Caco-2 (cell line): ENCODE data around the gene ATP10B. TPM values are rescaled to one million over a fixed set of nuclear protein-coding genes. Genes with fewer than 3 reads are reported as not detected.
"Not testable (repeated sequence)": the region's sequence is repeated elsewhere in the genome, so short reads cannot be mapped to it uniquely, and the experiment has no call there.

ENCODE experiments used
- BruUV-seq: library from RNA; stranded (reverse); fragments of 400-500 nt; replicated peaks from 2 replicates; lab custom pipeline; 2021; lab: Mats Ljungman, UMichigan
- CTCF ChIA-PET: fragments of 300-600 bp; sonication (Branson Sonifier 250); formaldehyde crosslinking; loops from one replicate; lab custom pipeline; 2022; ENCODE audit warnings: antibody characterized with exemption; lab: Charles Lee
- POLR2A ChIA-PET: fragments of 300-600 bp; sonication (Branson Sonifier 250); formaldehyde crosslinking; loops from one replicate; lab custom pipeline; 2022; ENCODE audit warnings: antibody characterized with exemption; lab: Charles Lee
- DNase-seq, 2 experiments: peaks; one replicate each; pipeline versions ENCODE4 v3.0.0 to v3.0.0-alpha.2; 2020 to 2022
- H3K27me3 ChIP-seq: replicated peaks from 2 replicates; pipeline ENCODE4 v1.6.0; 2011; ENCODE audit warnings: low read length; ENCODE audit not compliant: control insufficient read depth, insufficient read depth
- H3K36me3 ChIP-seq: 2 replicates; pipeline ENCODE4 v1.5.1; 2011; ENCODE audit warnings: low read length; ENCODE audit not compliant: control insufficient read depth, insufficient read depth
- H3K4me1 ChIP-seq: fragments of 250-450 bp; sonication (Bioruptor Pico); 2 replicates; pipeline ENCODE4 v1.5.1; 2020; ENCODE audit warnings: mild to moderate bottlenecking
- H3K4me3 ChIP-seq: 2 replicates; pipeline ENCODE4 v1.5.1; 2011; ENCODE audit warnings: low read depth, mild to moderate bottlenecking, control low read depth, low read length
- H3K9me3 ChIP-seq: fragments of 250-450 bp; sonication (Bioruptor Pico); 2 replicates; pipeline ENCODE4 v1.5.1; 2020; ENCODE audit warnings: mild to moderate bottlenecking, moderate library complexity
- H3K27ac Mint-ChIP-seq: one replicate; pipeline ENCODE4 v1.8.0; 2022; ENCODE audit warnings: mixed read lengths; ENCODE audit not compliant: unreplicated experiment
- H3K27me3 Mint-ChIP-seq: one replicate; pipeline ENCODE4 v1.8.0; 2022; ENCODE audit warnings: mixed read lengths; ENCODE audit not compliant: insufficient read depth, unreplicated experiment
- H3K36me3 Mint-ChIP-seq: one replicate; pipeline ENCODE4 v1.8.0; 2022; ENCODE audit warnings: mild to moderate bottlenecking, mixed read lengths; ENCODE audit not compliant: insufficient read depth, unreplicated experiment
- H3K4me1 Mint-ChIP-seq: one replicate; pipeline ENCODE4 v1.8.0; 2022; ENCODE audit warnings: low read depth, mixed read lengths; ENCODE audit not compliant: unreplicated experiment
- H3K4me3 Mint-ChIP-seq: one replicate; pipeline ENCODE4 v1.8.0; 2022; ENCODE audit warnings: mild to moderate bottlenecking, moderate library complexity, mixed read lengths; ENCODE audit not compliant: unreplicated experiment
- H3K9me3 Mint-ChIP-seq: one replicate; pipeline ENCODE4 v1.8.0; 2022; ENCODE audit warnings: mixed read lengths; ENCODE audit not compliant: unreplicated experiment
- intact Hi-C: fragments of 100-400 bp; cut with micrococcal nuclease; formaldehyde crosslinking; loops from one replicate; pipeline ENCODE4 v1.10.0; 2022; ENCODE audit not compliant: unreplicated experiment
- total RNA-seq: library from RNA; stranded (reverse); gene quantifications from 2 replicates; pipeline ENCODE4 v1.2.3, GENCODE V29; 2022
- TF ChIP-seq, protein P1 (sequence below), 2 experiments: fragments of 200-600 bp in 1 of 2; IDR thresholded peaks; 1 replicate in 1 of 2; 2 replicates in 1 of 2; pipeline versions ENCODE4 v1.5.1 to v1.8.0; 2011 to 2022; ENCODE audit warnings: antibody characterized with exemption in 1 of 2, control low read depth in 1 of 2, inconsistent platforms in 1 of 2, low read depth in 1 of 2, low read length in 1 of 2, mild to moderate bottlenecking in 1 of 2, moderate library complexity in 1 of 2; ENCODE audit not compliant: insufficient read depth in 1 of 2, severe bottlenecking in 1 of 2, unreplicated experiment in 1 of 2

The ATP10B gene
- total RNA-seq, 1 experiment from 2014 or later, result 0.43 TPM

DNA sequence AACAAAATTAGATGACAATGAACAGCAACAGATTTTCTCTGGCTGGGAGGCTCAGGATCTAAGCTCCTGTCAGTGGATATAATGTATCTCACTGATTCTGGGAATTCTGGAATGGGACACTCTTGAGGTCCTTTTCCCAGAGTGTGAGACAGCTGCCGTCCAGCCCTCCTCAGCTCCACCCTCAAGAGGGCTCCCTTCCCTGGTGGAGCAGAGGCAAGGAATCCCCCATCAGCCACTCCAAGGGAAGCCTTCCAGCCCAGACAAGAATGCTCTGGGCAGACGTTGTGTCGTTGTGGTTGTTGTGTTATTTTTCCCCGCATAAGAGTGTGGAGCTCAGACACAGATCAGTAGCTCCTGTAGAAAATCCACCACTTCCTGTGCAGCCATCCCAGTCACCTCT lies 47.7 kb upstream of the ATP10B start:
- Mint-ChIP-seq H3K36me3 (no peaks in the 10 kb centered on the region), H3K27ac (peak overlapping the region; percentile 68), H3K4me1 (peaks cover 49% of the 10 kb centered on the region), H3K27me3 (no peaks in the 10 kb centered on the region), H3K9me3 (peaks cover 29% of the 10 kb centered on the region), H3K4me3 (no peak overlapping the region)
- DNase-seq, result no peak
- TF ChIP-seq, protein P1, sequence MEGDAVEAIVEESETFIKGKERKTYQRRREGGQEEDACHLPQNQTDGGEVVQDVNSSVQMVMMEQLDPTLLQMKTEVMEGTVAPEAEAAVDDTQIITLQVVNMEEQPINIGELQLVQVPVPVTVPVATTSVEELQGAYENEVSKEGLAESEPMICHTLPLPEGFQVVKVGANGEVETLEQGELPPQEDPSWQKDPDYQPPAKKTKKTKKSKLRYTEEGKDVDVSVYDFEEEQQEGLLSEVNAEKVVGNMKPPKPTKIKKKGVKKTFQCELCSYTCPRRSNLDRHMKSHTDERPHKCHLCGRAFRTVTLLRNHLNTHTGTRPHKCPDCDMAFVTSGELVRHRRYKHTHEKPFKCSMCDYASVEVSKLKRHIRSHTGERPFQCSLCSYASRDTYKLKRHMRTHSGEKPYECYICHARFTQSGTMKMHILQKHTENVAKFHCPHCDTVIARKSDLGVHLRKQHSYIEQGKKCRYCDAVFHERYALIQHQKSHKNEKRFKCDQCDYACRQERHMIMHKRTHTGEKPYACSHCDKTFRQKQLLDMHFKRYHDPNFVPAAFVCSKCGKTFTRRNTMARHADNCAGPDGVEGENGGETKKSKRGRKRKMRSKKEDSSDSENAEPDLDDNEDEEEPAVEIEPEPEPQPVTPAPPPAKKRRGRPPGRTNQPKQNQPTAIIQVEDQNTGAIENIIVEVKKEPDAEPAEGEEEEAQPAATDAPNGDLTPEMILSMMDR (IDR thresholded peaks at IDR 0.05; ENCODE audit: insufficient read depth in 1 of 2, low read depth in 1 of 2, low read length in 1 of 2, severe bottlenecking in 1 of 2, unreplicated experiment in 1 of 2), result no peak
- intact Hi-C loops, result loop anchor here (10.0 kb wide), 2 partner anchors 435 to 465 kb away; no protein-coding TSS in a partner anchor
- ChIA-PET CTCF (no interaction called here), POLR2A (no interaction called here)
- peaks cover 27% of the 10 kb centered on the region for H3K9me3 ChIP-seq
- no TSS peak for BruUV-seq
- no peaks in the 10 kb centered on the region for H3K27me3 ChIP-seq
- no peaks in the 10 kb centered on the region for H3K36me3 ChIP-seq
- no peak overlapping the region for H3K4me3 ChIP-seq
- peaks cover 53% of the 10 kb centered on the region for H3K4me1 ChIP-seq

DNA sequence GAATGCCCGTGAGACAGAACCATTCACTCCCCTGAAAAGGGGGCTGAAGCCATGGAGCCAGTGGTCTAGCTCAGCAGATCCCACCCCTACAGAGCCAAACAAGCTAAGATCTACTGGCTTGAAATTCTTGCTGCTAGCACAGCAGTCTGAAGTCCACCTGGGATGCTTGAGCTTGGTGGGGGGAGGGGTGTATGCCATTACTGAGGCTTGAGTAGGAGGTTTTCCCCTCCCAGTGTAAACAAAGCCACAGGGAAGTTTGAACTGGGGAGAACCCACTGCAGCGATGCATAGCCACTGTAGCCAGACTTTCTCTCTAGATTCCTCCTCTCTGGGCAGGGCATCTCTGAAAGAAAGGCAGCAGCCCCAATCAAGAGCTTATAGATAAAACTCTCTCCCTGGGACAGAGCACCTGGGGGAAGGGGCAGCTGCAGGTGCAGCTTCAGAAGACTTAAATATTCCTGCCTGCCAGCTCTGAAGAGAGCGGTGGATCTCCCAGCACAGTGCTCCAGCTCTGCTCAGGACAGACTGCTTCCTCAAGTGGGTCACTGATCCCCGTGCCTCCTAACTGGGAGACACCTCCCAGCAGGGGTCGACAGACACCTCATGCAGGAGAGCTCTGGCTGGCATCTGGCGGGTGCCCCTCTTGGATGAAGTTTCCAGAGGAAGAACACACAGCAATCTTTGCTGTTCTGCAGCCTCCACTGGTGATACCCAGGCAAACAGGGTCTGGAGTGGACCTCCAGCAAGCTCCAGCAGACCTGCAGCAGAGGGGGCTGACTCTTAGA lies 41.4 kb upstream of the ATP10B start:
- H3K27ac Mint-ChIP-seq, H3K4me3 ChIP-seq, H3K27me3 Mint-ChIP-seq, H3K36me3 Mint-ChIP-seq, CTCF ChIA-PET, BruUV-seq, H3K4me3 Mint-ChIP-seq, intact Hi-C loops, H3K36me3 ChIP-seq, H3K27me3 ChIP-seq, POLR2A ChIA-PET: not testable (repeated sequence)
- Mint-ChIP-seq H3K9me3 (peaks cover 38% of the 10 kb centered on the region), H3K4me1 (peaks cover 33% of the 10 kb centered on the region)
- Histone ChIP-seq H3K4me1 (peaks cover 60% of the 10 kb centered on the region), H3K9me3 (peaks cover 37% of the 10 kb centered on the region)
- DNase-seq, result peak; percentile 52 to 74

DNA sequence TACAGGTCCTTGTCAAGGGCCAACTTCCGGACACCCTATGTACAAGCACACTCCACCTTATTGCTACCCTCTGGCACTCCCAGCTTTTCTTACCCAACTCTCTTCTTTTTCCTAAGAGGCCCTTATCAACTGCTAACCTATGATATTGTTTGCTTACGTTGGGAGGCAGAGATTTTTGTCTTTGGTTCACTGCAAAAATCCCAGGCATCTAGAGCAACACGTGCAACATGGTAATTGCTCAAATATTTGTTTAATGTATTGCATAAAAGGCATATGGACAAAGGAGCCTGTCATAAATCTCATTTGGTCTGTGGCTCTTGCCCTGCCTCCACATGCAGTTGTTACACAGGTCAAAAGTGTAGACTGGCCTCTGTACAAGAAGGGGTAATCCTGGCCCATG lies 35.8 kb upstream of the ATP10B start:
- BruUV-seq, result no TSS peak
- peaks cover 56% of the 10 kb centered on the region for H3K4me1 Mint-ChIP-seq
- peaks cover 14% of the 10 kb centered on the region for H3K36me3 Mint-ChIP-seq
- TF ChIP-seq, protein P1 (IDR thresholded peaks at IDR 0.05; ENCODE audit: insufficient read depth in 1 of 2, low read depth in 1 of 2, low read length in 1 of 2, severe bottlenecking in 1 of 2, unreplicated experiment in 1 of 2), result no peak
- H3K4me3 Mint-ChIP-seq, result peak overlapping the region; percentile 40
- peak; percentile 84 to 85 for DNase-seq
- peaks cover 8% of the 10 kb centered on the region for H3K9me3 Mint-ChIP-seq
- no peaks in the 10 kb centered on the region for H3K27me3 Mint-ChIP-seq
- peaks cover 2% of the 10 kb centered on the region; the same call in 1 of the 2 replicates for H3K36me3 ChIP-seq
- ChIA-PET CTCF (interaction anchor here (1.0 kb wide), 1 partner anchor 43 kb away, joined by 3 read pairs; no protein-coding TSS in a partner anchor), POLR2A (no interaction called here)
- no peak overlapping the region for H3K4me3 ChIP-seq
- peaks cover 72% of the 10 kb centered on the region for H3K4me1 ChIP-seq
- intact Hi-C loops, result loop anchor here (1.0 to 10.0 kb wide), 5 partner anchors 10 to 193 kb away; no protein-coding TSS in a partner anchor
- H3K9me3 ChIP-seq, result peaks cover 6% of the 10 kb centered on the region
- peak overlapping the region; percentile 98 for H3K27ac Mint-ChIP-seq
- no peaks in the 10 kb centered on the region for H3K27me3 ChIP-seq

GRCh38 chr5:160873560-160874200 lies 21.7 kb upstream of the ATP10B start:
- H3K27me3 Mint-ChIP-seq, intact Hi-C loops, CTCF ChIA-PET, H3K36me3 Mint-ChIP-seq, H3K4me1 Mint-ChIP-seq, H3K4me3 ChIP-seq, H3K4me1 ChIP-seq, H3K36me3 ChIP-seq, BruUV-seq, H3K9me3 ChIP-seq, H3K27me3 ChIP-seq, POLR2A ChIA-PET: not testable (repeated sequence)
- Mint-ChIP-seq H3K27ac (peak overlapping the region; percentile 35), H3K9me3 (peaks cover 13% of the 10 kb centered on the region), H3K4me3 (peak overlapping the region; percentile 31)
- DNase-seq, result peak in 1 of 2 experiments; percentile 56
